GM18517 (cell line): ENCODE results near the gene SLC44A1.

ENCODE experiments used
- ATAC-seq: cut with Tn5 transposase; IDR thresholded peaks from one replicate; pipeline ENCODE4 v1.9.1; 2021; ENCODE audit warnings: mild to moderate bottlenecking, moderate library complexity; ENCODE audit not compliant: unreplicated experiment

Gene SLC44A1

GRCh38 chr9:105269593-105269992 is 25.1 kb downstream of the SLC44A1 start:
- ATAC-seq = no peak

- no peak for ATAC-seq
Measured at GRCh38 chr9:105270711-105271110, 26.3 kb downstream of the SLC44A1 start.

DNA sequence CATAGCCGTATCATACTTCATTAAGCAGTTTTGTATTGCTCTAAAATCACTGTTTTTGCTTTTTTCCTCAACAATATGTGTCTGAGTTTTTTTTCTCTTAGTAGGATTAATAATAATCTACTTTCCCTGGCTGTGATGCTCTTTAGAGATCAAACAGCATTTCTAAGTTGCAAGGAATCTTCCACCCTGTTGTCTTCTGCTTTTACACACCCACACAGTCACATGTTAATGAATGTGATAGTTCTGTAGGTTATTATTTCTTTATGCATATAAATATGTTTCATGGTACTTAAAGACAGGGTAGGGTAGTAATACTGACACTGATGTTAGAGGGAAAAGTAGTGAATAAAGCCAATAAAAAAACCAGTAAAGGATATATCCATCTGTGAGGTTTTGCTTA is 29.3 kb downstream of the SLC44A1 start:
- ATAC-seq = no peak

DNA sequence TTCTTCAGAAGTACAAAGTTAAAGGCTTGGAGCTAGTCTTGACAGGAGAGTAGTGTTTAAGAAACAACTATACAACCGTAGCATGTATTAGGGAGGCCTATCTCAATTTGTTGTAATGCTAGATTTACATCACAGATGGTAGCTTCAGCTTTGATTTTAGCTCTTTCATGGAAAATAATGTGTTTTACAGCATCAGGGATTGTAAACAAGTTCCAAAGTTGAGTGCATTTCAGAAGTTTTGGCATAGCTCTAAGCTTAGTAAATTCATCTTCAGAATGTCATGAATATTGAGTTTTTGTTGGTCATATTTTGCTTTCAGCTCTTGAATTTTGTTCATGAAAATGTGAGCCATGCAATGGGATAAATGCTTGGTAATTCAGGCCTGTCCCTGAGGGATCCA is 30.7 kb downstream of the SLC44A1 start:
- no peak for ATAC-seq

DNA sequence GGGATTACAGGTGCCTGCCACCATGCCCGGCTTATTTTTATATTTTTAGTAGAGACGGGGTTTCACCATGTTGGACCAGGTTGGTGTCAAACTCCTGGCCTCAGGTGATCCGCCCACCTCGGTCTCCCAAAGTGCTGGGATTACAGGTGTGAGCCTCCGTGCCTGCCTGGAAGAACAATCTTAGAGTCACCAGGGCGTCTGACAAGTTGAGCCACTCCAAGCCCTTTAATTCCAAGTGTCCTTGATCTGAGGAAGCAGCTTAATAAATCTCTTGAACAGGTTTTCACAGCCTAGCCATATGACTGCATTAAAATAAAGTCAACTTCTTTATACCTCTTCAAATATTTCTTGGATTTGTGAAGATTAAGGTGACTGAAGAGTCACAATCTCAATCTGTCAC is 31.5 kb downstream of the SLC44A1 start:
- ATAC-seq = no peak

GRCh38 chr9:105278751-105279150 is 34.3 kb downstream of the SLC44A1 start:
- no peak for ATAC-seq

- ATAC-seq = no peak
Measured at GRCh38 chr9:105280691-105281090, 36.2 kb downstream of the SLC44A1 start.

GRCh38 chr9:105281272-105281671 is 36.8 kb downstream of the SLC44A1 start:
- ATAC-seq = no peak

GRCh38 chr9:105281926-105282325 is 37.5 kb downstream of the SLC44A1 start:
- ATAC-seq = no peak

GRCh38 chr9:105282870-105283621 is 38.6 kb downstream of the SLC44A1 start:
- ATAC-seq = no peak

DNA sequence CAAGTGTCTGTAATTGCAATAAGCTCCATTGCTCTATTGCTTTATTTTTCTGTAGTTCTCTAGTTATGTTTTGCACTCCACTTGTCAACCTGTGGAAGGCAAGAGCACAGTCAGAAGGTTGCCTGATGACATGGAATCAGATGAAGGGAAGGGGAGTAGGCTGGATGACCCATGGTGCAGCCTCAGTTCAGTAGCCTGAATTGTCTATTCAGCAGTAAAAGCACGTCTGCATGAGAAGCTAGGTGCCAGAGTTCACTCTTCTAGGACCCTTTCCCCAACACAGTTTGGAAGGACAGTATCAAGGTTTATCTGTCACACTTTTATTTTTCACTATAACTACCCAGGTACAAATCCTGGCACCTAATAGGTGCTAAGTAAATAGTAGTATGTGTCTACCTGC is 39.3 kb downstream of the SLC44A1 start:
- ATAC-seq = no peak

GRCh38 chr9:105284463-105284862 is 40.0 kb downstream of the SLC44A1 start:
- ATAC-seq = no peak

DNA sequence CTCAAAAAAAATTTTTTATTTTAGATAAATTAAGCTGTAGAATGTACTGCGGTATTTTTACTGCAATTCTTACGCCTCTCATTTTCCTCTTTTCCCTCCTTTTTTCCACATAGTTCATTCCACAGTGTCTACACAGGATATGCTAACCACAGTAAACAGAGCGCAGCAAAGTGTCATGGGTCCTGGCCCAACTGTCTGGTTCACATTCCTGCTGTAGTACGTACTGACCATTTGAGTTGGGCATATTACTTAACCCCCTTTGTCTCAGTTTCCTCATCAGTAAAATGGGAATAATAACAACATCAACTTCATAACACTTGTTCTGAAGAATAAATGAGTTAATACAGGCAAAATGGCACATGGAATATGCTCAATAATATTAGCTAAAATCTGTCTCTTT is 41.6 kb downstream of the SLC44A1 start:
- ATAC-seq = no peak

GRCh38 chr9:105289305-105289704 is 44.9 kb downstream of the SLC44A1 start:
- ATAC-seq = no peak

- no peak for ATAC-seq
Measured at GRCh38 chr9:105290418-105290817, 46.0 kb downstream of the SLC44A1 start.

DNA sequence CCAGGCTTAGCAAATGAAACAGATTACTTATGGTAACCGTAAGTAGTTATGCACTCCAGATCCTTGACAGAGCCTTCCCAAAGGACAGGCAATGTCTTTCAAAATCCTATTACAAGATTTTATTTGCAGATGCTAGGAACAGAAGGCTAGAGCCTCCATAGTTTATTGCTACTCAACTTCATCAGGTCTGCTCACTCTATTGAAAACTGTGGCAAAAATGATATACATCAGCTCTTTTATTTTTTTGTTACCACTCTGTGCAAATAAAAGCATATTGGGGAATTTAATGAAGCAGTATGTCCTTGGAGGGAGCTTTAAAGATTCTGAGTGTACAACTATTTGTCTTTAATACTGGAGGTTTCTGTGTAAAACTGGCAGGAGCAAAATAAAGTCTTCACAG is 46.5 kb downstream of the SLC44A1 start:
- ATAC-seq = no peak

DNA sequence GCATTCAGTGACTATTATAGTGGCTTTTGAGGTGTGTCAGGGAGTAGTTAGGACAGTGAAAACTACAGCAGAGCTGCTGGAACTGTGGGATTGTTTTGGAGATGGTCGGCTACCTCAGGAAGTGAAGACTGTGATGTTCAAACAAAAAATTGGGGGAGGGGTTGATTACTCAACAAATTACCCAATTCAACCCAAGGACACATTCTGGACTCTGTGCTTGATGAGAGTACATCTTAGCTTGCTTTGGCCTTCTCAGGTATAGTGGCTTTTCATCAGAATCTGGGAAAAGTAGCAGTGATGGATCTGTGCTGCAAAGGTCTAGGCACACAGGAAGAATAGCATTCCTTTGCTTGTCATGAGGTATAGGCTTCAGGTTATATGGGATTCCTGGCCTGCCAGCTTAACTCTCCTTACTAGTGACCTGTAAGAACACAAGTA is 47.0 kb downstream of the SLC44A1 start:
- ATAC-seq = no peak

DNA sequence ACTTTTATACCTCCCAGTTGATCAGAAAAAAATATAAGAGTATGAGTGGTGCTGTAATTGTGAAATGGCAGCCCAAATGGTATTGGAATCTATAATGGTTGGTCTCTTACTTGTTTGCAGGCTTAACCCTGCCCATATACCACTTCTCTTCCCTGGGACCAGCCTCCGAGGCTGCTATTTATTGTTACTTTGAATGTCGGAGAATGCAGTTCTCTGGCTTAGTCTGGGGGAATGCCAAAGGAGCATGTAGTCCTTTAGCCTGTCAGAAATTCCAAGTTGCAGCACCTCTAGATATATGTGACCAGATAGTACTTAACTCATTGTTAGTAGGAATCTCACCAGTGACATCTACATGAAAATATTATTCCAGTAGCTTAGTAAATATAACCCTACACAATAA is 47.5 kb downstream of the SLC44A1 start:
- no peak for ATAC-seq

- no peak for ATAC-seq
Measured at GRCh38 chr9:105293408-105293807, 49.0 kb downstream of the SLC44A1 start.

DNA sequence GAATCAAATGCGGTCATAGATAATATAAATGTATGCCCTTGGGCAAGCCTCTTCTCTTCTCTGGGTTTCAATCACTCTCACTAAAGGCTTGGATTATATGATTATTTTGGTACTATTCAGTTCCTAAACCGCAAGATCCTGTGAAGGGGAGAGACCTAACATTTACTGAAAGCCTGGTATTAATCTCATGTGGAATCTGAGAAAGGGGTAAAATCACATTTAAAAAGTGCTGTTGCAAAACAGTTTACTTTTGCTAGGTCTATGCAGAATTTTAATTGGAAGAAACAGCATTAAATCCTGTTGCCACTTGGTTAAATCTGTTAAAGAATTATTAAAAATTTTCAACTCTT is 50.7 kb downstream of the SLC44A1 start:
- no peak for ATAC-seq

GRCh38 chr9:105295986-105296385 is 51.5 kb downstream of the SLC44A1 start:
- no peak for ATAC-seq

GRCh38 chr9:105296445-105296844 is 52.0 kb downstream of the SLC44A1 start:
- ATAC-seq = no peak

DNA sequence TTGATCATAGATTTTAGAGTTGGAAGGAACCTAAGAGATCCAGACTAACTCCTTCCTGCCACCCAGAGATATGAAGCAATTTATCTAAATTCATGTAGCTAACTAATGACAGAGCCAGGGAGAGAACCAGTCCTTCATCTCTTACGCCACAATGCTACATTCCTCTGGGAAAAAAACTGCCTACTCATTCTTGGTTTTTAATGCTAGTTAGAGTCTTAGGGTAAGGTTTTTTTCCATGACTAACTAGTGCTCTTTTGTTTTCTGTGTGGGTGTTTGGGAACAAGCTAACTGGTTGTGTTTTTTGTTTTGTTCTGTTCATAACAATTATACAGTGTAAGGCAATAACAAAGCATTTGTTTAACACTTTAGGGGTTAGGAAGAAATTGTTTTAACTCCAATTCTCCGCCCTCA is 52.4 kb downstream of the SLC44A1 start:
- ATAC-seq = no peak
